MCF 10A (cell line): ENCODE data around the gene CCNQ. TPM values are rescaled to one million over a fixed set of nuclear protein-coding genes. Genes with fewer than 3 reads are reported as not detected.

Source experiments
- BruUV-seq: library from RNA; stranded (reverse); fragments of 400-500 nt; replicated peaks from 2 replicates; lab custom pipeline; 2021; lab: Mats Ljungman, UMichigan
- CTCF ChIA-PET: fragments of 300-600 bp; sonication (Branson Sonifier 250); formaldehyde crosslinking; extraction: SDS; loops from one replicate; lab custom pipeline; 2021; ENCODE audit warnings: antibody characterized with exemption, inconsistent platforms; lab: Yijun Ruan, JAX
- POLR2A ChIA-PET: fragments of 300-600, 350-650 bp; sonication (Branson Sonifier 250); formaldehyde crosslinking; extraction: SDS; loops from one replicate; lab custom pipeline; 2020; ENCODE audit warnings: antibody characterized with exemption, inconsistent platforms; lab: Yijun Ruan, JAX
- DNase-seq: peaks from one replicate; pipeline ENCODE4 v3.0.0-alpha.2; 2018; ENCODE audit not compliant: unreplicated experiment
- H3K27ac Mint-ChIP-seq: one replicate; pipeline ENCODE4 v1.8.0; 2022; ENCODE audit warnings: mild to moderate bottlenecking, low read depth, mixed read lengths; ENCODE audit not compliant: unreplicated experiment
- H3K27me3 Mint-ChIP-seq: one replicate; pipeline ENCODE4 v1.8.0; 2022; ENCODE audit warnings: mixed read lengths; ENCODE audit not compliant: insufficient read depth, unreplicated experiment
- H3K36me3 Mint-ChIP-seq: one replicate; pipeline ENCODE4 v1.8.0; 2022; ENCODE audit warnings: mild to moderate bottlenecking, moderate library complexity, mixed read lengths; ENCODE audit not compliant: insufficient read depth, unreplicated experiment
- H3K4me1 Mint-ChIP-seq: one replicate; pipeline ENCODE4 v1.8.0; 2022; ENCODE audit warnings: mixed read lengths; ENCODE audit not compliant: insufficient read depth, unreplicated experiment
- H3K4me3 Mint-ChIP-seq: one replicate; pipeline ENCODE4 v1.8.0; 2022; ENCODE audit warnings: mild to moderate bottlenecking, moderate library complexity, mixed read lengths; ENCODE audit not compliant: unreplicated experiment
- H3K9me3 Mint-ChIP-seq: one replicate; pipeline ENCODE4 v1.8.0; 2022; ENCODE audit warnings: mixed read lengths; ENCODE audit not compliant: unreplicated experiment
- intact Hi-C: fragments of 100-400 bp; cut with micrococcal nuclease; formaldehyde crosslinking; loops from 2 replicates; pipeline ENCODE4 v1.14.1; 2022
- total RNA-seq: library from RNA; stranded (reverse); gene quantifications from 2 replicates; pipeline ENCODE4 v1.2.3, GENCODE V29; 2022
- TF ChIP-seq, protein P1 (sequence below): fragments of 200-600 bp; IDR thresholded peaks from one replicate; pipeline ENCODE4 v1.8.0; 2022; ENCODE audit warnings: antibody characterized with exemption, mild to moderate bottlenecking; ENCODE audit not compliant: unreplicated experiment

The CCNQ gene
- total RNA-seq, 1 experiment from 2014 or later = 21.7 TPM

- peak; percentile 3 for DNase-seq
- intact Hi-C loops = no loop called here
- TF ChIP-seq, protein P1, sequence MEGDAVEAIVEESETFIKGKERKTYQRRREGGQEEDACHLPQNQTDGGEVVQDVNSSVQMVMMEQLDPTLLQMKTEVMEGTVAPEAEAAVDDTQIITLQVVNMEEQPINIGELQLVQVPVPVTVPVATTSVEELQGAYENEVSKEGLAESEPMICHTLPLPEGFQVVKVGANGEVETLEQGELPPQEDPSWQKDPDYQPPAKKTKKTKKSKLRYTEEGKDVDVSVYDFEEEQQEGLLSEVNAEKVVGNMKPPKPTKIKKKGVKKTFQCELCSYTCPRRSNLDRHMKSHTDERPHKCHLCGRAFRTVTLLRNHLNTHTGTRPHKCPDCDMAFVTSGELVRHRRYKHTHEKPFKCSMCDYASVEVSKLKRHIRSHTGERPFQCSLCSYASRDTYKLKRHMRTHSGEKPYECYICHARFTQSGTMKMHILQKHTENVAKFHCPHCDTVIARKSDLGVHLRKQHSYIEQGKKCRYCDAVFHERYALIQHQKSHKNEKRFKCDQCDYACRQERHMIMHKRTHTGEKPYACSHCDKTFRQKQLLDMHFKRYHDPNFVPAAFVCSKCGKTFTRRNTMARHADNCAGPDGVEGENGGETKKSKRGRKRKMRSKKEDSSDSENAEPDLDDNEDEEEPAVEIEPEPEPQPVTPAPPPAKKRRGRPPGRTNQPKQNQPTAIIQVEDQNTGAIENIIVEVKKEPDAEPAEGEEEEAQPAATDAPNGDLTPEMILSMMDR = no peak
Measured at GRCh38 chrX:153600032-153600373, 1.1 kb upstream of the CCNQ start.

GRCh38 chrX:153599192-153600031 lies 473 bp upstream of the CCNQ start:
- peak overlapping the region; percentile 72 for H3K4me3 Mint-ChIP-seq
- POLR2A ChIA-PET = interaction anchor here (0.6 to 1.8 kb wide), 8 partner anchors 10 to 371 kb away, joined by 3 to 6 read pairs (median 3); no protein-coding TSS in a partner anchor
- H3K36me3 Mint-ChIP-seq = peaks cover 8% of the 10 kb centered on the region
- intact Hi-C loops = no loop called here
- TF ChIP-seq, protein P1 = no peak
- peak overlapping the region; percentile 14 for H3K27ac Mint-ChIP-seq
- H3K27me3 Mint-ChIP-seq = no peaks in the 10 kb centered on the region
- CTCF ChIA-PET = interaction anchor here (0.6 to 2.4 kb wide), 5 partner anchors 10 to 69 kb away, joined by 3 to 16 read pairs (median 3); no protein-coding TSS in a partner anchor
- peak; percentile 81 for DNase-seq
- H3K4me1 Mint-ChIP-seq = no peaks in the 10 kb centered on the region
- no TSS peak for BruUV-seq
- H3K9me3 Mint-ChIP-seq = no peaks in the 10 kb centered on the region

More at GRCh38 chrX:153600032-153600373, 1.1 kb upstream of the CCNQ start:
- Mint-ChIP-seq H3K27me3 (no peaks in the 10 kb centered on the region), H3K27ac (peak overlapping the region; percentile 14), H3K4me1 (no peaks in the 10 kb centered on the region), H3K36me3 (peaks cover 8% of the 10 kb centered on the region), H3K4me3 (peak overlapping the region; percentile 72), H3K9me3 (no peaks in the 10 kb centered on the region)
- POLR2A ChIA-PET = interaction anchor here (0.6 to 1.8 kb wide), 5 partner anchors 9 to 370 kb away, joined by 3 to 6 read pairs (median 3); no protein-coding TSS in a partner anchor
- CTCF ChIA-PET = interaction anchor here (0.6 to 2.4 kb wide), 7 partner anchors 10 to 547 kb away, joined by 3 to 16 read pairs (median 3); no protein-coding TSS in a partner anchor
- BruUV-seq = no TSS peak

DNA sequence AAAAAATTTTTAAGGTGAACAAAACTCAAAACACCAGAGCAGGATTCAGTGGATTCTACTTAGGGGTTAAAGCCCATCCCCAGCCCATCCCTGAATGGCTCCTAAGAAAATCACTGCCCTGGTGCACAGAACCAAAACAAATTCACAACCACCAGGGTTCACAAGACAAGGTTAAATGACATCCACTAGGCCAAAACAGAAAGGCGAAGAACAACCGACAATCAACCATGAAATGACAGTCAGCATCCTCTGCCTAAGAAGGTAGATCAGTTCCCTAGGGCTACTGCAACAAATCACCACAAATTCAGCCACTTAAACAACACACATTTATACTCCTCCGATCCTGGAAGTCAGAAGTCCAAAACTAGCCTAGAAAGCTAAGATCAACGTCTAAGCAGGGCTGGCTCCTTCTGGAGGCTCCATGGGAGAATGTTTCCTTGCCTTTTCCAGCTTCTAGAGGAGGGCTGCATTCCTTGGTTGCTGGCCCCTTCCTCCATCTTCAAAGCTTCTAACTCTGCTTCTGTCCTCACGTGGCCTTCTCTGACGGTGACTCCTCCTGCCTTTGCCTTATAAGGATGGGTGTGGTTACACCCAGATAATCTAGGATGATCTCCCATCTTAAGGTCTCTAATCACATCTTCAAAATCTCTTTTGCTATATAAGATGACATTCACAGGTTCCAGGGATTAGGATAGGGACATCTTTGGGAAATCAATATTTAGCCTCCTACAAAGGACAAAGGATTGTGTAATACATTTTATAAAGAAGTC lies 1.8 kb downstream of the CCNQ start:
- ChIA-PET CTCF (interaction anchor here (0.6 kb wide), 2 partner anchors 10 to 1804 kb away, joined by 4 read pairs; no protein-coding TSS in a partner anchor), POLR2A (no interaction called here)
- no peaks in the 10 kb centered on the region for H3K27me3 Mint-ChIP-seq
- no peaks in the 10 kb centered on the region for H3K4me1 Mint-ChIP-seq
- BruUV-seq = no TSS peak
- H3K36me3 Mint-ChIP-seq = peaks cover 20% of the 10 kb centered on the region
- TF ChIP-seq, protein P1 = no peak
- no peaks in the 10 kb centered on the region for H3K9me3 Mint-ChIP-seq
- H3K27ac Mint-ChIP-seq = no peak overlapping the region
- intact Hi-C loops = no loop called here
- DNase-seq = no peak
- peak overlapping the region; percentile 75 for H3K4me3 Mint-ChIP-seq
